Fibroblast of villous mesenchyme (primary cell): ENCODE data around the gene MED15. TPM values are rescaled to one million over a fixed set of nuclear protein-coding genes. Genes with fewer than 3 reads are reported as not detected.
"Not testable (repeated sequence)": the region's sequence is repeated elsewhere in the genome, so short reads cannot be mapped to it uniquely, and the experiment has no call there.

ENCODE experiments used
- DNase-seq: peaks from one replicate; pipeline ENCODE4 v3.0.0-alpha.2; 2010; ENCODE audit warnings: low read depth
- H3K4me3 ChIP-seq: 2 replicates; pipeline ENCODE4 v1.5.1; 2011; ENCODE audit warnings: low read depth, mild to moderate bottlenecking, low read length
- total RNA-seq: library from RNA; depleted of rRNA; stranded (reverse); fragments of >200 nt; gene quantifications from 2 replicates; pipeline ENCODE4 v1.2.3, GENCODE V29; 2012
- TF ChIP-seq, protein P1 (sequence below): IDR thresholded peaks from 2 replicates; pipeline ENCODE4 v1.5.1; 2012; ENCODE audit warnings: low read depth, mild to moderate bottlenecking, low read length; ENCODE audit not compliant: insufficient read depth

MED15 gene
- total RNA-seq, 1 donor, result 51.0 TPM

- TF ChIP-seq, protein P1, sequence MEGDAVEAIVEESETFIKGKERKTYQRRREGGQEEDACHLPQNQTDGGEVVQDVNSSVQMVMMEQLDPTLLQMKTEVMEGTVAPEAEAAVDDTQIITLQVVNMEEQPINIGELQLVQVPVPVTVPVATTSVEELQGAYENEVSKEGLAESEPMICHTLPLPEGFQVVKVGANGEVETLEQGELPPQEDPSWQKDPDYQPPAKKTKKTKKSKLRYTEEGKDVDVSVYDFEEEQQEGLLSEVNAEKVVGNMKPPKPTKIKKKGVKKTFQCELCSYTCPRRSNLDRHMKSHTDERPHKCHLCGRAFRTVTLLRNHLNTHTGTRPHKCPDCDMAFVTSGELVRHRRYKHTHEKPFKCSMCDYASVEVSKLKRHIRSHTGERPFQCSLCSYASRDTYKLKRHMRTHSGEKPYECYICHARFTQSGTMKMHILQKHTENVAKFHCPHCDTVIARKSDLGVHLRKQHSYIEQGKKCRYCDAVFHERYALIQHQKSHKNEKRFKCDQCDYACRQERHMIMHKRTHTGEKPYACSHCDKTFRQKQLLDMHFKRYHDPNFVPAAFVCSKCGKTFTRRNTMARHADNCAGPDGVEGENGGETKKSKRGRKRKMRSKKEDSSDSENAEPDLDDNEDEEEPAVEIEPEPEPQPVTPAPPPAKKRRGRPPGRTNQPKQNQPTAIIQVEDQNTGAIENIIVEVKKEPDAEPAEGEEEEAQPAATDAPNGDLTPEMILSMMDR, result no peak
- H3K4me3 ChIP-seq, result no peak overlapping the region
- DNase-seq, result no peak
These were observed 108.4 kb downstream of the MED15 start for GRCh38 chr22:20615533-20616450.

DNA sequence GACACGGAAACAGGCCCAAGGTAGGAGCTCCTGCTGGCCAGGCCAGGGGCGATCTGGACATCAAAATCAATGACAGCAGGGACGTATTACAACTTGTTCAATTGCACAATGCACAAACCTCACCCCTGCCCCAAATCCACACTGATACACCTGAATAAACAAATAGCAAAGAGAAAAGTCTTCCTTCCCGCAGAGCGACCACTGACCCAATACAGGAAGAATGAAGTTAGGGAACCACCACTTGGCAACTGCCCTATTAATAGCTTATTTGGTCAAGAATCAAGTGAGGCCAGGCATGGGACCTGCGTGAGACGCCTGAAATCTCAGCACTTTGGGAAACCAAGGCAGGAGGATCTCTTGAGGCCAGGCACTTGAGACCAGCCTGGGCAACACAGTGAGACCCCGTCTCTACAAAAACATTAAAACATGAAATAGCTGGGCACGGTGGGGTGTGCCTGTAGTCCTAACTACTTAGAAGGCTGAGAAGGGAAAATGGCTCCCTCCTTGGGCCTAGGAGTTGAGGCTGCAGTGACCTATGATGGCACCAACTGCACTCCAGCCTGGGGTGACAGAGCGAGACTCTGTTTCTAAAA is 109.1 kb downstream of the MED15 start:
- TF ChIP-seq, protein P1, result no peak
- DNase-seq, result no peak
- H3K4me3 ChIP-seq, result no peak overlapping the region

GRCh38 chr22:20618488-20618887 is 111.1 kb downstream of the MED15 start:
- no peak overlapping the region for H3K4me3 ChIP-seq
- TF ChIP-seq, protein P1, result no peak
- DNase-seq, result no peak

- no peak for DNase-seq
- TF ChIP-seq, protein P1, result no peak
- H3K4me3 ChIP-seq, result no peak overlapping the region
These were observed 111.9 kb downstream of the MED15 start for GRCh38 chr22:20619045-20619892.

DNA sequence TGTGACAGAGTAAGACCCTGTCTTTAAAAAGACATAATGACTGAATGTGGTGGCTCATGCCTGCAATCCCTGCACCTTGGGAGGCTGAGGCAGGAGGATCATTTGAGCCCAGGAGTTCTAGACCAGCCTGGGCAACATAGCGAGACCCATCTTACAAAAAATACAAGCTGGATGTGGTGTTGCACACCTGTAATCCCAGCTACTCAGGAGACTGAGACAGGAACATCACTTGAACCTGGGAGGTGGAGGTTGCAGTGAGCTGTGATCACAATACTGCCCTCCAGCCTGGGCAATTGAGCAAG is 112.4 kb downstream of the MED15 start:
- not testable (repeated sequence) for DNase-seq, H3K4me3 ChIP-seq

GRCh38 chr22:20621162-20621561 is 113.8 kb downstream of the MED15 start:
- no peak overlapping the region for H3K4me3 ChIP-seq
- no peak for DNase-seq
- TF ChIP-seq, protein P1, result no peak
